HG02938 (cell line): ENCODE results near the gene NADK.
"Not testable (repeated sequence)": the region's sequence is repeated elsewhere in the genome, so short reads cannot be mapped to it uniquely, and the experiment has no call there.

ENCODE experiments used
- ATAC-seq: cut with Tn5 transposase; IDR thresholded peaks from one replicate; pipeline ENCODE4 v1.9.1; 2021; ENCODE audit warnings: mild to moderate bottlenecking, moderate library complexity; ENCODE audit not compliant: unreplicated experiment

Gene NADK

DNA sequence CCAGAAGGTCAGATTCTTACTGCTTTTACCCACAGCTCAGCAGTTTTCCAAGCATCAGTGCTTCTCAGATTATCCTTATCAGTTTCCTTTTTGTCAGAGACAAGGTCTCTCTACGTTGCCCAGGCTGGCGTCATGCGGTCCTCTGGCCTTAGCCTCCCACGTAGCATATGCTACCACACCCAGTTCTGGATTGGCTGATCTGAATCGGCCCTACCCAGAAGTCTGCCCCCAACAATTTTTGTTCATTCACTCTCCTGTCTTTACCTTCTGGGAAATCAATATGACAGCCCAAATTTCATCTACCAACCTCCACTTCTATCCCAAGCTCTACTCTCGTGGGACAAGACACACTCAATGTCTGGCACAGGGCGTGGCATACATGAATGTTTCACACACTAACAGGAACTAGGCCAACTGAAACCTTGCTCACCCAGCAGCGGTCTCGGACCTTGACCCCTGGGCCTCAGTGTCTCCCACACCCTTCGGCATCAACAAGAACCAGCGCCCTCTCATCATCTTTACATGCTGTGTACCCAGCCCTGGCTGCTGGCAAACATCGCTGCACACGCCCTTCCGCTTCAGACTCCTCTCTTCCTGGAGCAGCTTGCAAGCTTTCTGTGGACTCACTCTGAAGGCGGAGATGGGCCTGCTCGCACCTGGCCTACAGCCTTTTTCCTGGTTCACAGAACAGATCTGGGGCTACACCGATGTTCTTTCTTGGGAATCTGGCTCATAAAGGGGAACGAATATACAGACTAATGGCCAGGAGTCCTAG is 63.0 kb downstream of the NADK start:
- ATAC-seq = not testable (repeated sequence)

DNA sequence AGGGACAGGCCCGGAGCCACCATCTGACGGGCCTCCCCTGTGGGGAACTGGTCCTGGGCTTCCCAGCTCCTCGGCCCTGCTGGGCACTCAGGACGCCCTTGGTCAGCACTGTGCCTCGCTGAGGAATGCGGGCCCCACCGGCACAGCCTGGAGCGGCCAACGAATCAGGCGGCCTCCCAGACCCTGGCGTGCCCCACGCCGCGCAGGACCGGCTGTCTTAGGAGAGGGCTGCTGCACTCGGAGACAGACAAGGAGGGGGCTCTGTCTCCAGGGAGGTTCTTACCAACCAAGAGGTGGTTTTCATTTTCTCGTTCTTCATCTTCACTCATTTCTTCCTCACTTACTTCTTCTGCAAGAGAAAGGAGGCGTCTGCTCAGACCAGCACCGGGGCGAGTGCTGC is 70.4 kb downstream of the NADK start:
- not testable (repeated sequence) for ATAC-seq

DNA sequence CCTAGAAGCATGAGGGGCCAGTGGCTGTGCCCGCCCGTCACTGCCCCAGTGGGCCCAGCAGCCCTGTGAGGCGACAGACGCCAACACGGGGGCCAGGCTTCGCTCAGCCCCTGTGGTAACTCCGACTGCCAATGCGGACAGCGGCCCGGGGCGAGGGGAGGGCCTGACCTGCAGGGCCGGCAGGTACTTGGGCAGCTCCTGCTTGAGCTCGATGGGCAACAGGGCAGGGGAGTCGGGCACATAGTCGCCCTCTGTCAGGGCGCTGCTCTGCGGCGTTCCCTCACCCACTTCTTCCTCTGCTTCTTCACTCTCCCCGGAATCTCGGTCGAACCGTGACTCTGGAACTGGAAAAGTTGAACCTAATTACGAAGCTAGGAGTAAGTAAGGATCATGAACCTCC is 71.0 kb downstream of the NADK start:
- ATAC-seq = not testable (repeated sequence)

DNA sequence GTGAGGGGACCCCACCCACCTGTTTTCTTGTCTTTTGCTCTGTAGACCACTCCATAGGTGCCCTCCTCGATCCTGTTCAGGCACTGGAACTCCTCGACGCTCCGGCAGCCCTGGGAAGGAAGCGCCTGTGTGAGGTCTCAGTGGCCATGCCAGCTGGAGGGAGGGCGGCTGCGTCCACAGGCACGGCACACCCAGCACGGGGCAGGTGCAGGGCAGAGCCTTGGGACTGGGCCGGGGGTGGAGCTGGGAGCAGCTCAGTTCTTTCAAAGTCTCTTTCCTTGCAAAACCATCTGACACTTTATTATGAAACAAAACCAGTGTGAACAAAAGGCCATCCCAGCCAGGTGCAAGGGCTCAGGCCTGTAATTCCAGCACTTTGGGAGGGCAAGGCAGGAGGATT is 72.6 kb downstream of the NADK start:
- ATAC-seq = not testable (repeated sequence)

DNA sequence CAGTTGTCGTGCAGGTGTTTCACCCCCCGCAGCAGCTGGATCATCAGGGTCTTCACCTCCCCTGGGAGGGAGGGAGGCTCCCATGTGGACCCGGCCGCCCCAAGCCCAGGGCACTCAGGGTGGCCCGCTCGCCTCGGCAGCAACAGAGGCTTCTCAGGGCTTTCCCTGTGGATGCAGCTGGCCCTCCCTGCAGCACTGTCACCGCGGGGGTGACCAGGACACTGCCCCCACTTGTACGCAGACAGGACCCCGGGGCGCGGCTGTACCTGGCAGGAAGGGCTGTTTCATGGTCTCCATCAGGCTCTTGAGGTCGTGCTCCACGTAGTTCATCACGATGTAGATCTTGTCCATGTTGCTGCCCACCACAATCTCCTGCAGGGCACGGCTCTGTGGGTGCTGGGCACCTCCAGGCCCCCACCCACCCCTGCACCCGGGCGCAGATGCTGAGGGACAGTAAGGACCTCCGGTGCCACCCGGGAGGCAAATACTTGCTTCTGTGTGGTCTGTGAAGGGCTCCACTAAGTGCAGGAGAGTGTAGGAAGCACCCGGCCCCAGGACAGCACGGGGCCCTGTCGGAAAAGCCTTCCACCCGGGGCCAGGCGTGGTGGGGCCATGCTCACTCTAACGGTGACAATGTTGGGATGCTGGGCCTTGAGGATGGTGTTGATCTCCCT is 73.8 kb downstream of the NADK start:
- ATAC-seq = not testable (repeated sequence)

DNA sequence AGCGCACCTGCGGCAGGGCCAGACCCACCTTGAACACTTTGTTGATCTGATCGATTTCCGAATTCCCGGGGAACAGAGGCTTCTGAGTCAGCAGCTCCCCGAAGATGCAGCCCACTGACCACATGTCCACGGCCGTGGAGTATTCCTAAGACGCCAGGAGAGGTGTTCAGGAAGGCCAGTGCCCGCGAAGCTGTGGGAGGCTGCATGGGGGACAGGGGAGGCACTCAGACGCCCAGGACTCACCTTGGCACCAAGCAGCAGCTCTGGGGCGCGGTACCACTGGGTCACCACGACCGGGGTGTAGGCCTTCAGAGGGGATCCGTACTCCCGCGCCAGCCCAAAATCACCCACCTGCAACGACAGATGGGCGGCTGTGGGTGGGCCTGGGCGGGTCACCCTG is 74.5 kb downstream of the NADK start:
- ATAC-seq = no peak

DNA sequence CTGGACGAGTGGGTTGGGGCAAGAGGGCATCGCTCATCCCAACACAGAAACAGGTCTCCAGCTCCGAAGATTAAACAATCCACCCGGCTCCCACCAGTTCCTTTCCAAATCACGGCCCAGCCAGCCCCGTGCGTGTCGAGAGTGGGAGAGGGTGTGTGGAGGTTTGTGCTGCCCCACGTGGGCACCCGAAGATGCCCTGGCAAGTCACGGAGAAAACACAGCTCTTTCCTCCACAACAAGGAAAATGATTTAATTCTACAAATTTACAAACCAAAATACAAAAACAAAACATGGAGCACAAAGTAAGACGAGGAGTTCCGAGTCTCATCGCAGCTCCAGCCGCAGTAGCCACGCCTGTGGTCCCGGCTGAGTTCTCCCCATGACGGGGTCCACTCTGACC is 75.8 kb downstream of the NADK start:
- ATAC-seq = not testable (repeated sequence)
